ENCODE results near the gene SHISA9. TPM values are rescaled to one million over a fixed set of nuclear protein-coding genes. Genes with fewer than 3 reads are reported as not detected.

The SHISA9 gene
- total RNA-seq, 4 donors from 2014 or later = not detected

DNA sequence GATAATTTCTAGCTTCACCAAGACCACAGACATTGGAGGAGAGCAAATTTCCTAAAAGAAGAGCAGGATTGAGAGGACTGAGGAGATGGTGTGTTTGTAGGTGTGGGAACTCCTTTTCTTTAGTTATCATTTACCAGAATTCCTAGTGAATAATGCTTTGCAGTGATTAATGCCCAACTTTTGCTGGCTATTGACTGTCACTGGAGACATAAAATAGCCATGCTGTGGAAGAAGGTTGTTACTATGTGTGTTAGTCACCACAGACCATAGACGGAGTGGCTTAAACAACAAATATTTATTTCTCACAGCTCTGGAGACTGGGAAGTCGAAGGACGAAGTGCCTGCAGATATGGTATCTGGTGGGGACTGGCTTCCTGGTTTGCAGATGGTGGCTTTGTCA is 179.1 kb downstream of the SHISA9 start:
- H3K4me3 ChIP-seq = no peak overlapping the region
- TF ChIP-seq, protein P1, sequence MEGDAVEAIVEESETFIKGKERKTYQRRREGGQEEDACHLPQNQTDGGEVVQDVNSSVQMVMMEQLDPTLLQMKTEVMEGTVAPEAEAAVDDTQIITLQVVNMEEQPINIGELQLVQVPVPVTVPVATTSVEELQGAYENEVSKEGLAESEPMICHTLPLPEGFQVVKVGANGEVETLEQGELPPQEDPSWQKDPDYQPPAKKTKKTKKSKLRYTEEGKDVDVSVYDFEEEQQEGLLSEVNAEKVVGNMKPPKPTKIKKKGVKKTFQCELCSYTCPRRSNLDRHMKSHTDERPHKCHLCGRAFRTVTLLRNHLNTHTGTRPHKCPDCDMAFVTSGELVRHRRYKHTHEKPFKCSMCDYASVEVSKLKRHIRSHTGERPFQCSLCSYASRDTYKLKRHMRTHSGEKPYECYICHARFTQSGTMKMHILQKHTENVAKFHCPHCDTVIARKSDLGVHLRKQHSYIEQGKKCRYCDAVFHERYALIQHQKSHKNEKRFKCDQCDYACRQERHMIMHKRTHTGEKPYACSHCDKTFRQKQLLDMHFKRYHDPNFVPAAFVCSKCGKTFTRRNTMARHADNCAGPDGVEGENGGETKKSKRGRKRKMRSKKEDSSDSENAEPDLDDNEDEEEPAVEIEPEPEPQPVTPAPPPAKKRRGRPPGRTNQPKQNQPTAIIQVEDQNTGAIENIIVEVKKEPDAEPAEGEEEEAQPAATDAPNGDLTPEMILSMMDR (IDR thresholded peaks at IDR 0.05 in 4 of 5, conservative IDR thresholded peaks at IDR 0.05 in 1 of 5) = no peak
- no peak for TF ChIP-seq POLR2A (IDR thresholded peaks at IDR 0.05)
- no peaks in the 10 kb centered on the region for H3K27me3 ChIP-seq
- no peak for ATAC-seq
- no peak for DNase-seq
- H3K9me3 ChIP-seq = no peaks in the 10 kb centered on the region
- in situ Hi-C loops (cut with MboI; ENCODE audit: low sequenced_read_pairs in 4 of 4) = no loop called here
- no peak overlapping the region for H3K27ac ChIP-seq
- intact Hi-C loops (cut with DNase I; ENCODE audit: low total_unique reads) = no loop called here
- H3K36me3 ChIP-seq = no peaks in the 10 kb centered on the region
- H3K4me1 ChIP-seq = no peaks in the 10 kb centered on the region

DNA sequence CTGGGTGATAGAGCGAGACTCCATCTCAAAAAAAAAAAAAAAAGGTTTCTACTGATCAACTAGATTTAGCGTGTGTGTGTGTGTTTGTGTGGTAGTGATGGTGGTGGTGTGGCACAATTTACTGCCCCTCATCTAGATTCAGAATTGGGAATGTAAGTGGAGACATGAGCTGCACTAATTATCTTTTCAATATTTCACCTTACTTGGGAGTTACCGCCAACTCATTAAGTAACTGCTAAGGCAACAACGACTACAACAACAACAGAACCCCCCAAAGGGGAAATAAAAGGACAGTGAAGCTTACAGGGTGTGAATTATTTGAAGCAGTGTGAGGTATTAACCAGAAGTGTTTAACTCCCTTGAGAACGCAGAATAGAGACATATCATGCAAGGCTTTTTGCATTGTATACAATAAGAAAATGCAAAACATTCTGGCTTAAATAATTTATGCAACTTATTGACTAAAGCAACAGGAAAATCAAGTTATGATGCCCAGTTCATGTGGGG is 180.5 kb downstream of the SHISA9 start:
- ATAC-seq = no peak
- intact Hi-C loops (cut with DNase I; ENCODE audit: low total_unique reads) = no loop called here
- in situ Hi-C loops (cut with MboI; ENCODE audit: low sequenced_read_pairs in 4 of 4) = no loop called here

DNA sequence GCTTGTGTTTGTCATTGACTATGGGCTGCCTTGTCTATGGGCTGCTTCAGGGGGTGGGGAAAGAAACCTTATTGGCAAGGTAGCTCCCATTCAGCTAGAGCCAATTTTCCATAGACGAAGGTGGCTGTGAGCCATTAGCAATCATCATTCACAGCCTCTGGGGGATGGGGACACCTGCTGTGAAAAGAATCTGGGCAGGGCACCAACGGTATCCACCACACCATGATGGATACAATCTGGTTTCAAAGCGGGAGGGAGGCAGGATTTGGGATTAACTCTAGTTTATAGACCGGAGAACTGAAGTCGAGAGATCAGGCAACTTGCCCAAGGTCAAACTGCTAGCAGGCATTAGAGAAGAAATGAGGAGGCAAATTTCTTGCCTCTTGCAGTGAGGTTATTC is 182.3 kb downstream of the SHISA9 start:
- ATAC-seq (no peak), DNase-seq (no peak)
- Histone ChIP-seq H3K4me1 (no peaks in the 10 kb centered on the region), H3K4me3 (no peak overlapping the region), H3K36me3 (no peaks in the 10 kb centered on the region), H3K9me3 (no peaks in the 10 kb centered on the region), H3K27me3 (no peaks in the 10 kb centered on the region), H3K27ac (no peak overlapping the region)
- in situ Hi-C loops (cut with MboI; ENCODE audit: low sequenced_read_pairs in 4 of 4) (no loop called here), intact Hi-C loops (cut with DNase I; ENCODE audit: low total_unique reads) (no loop called here)
- TF ChIP-seq POLR2A (IDR thresholded peaks at IDR 0.05) = no peak
- TF ChIP-seq, protein P1 (IDR thresholded peaks at IDR 0.05 in 4 of 5, conservative IDR thresholded peaks at IDR 0.05 in 1 of 5) = no peak

More for the DNA sequence above, 180.5 kb downstream of the SHISA9 start:
- Histone ChIP-seq H3K27ac (no peak overlapping the region), H3K4me1 (no peaks in the 10 kb centered on the region), H3K36me3 (no peaks in the 10 kb centered on the region), H3K27me3 (no peaks in the 10 kb centered on the region), H3K9me3 (no peaks in the 10 kb centered on the region), H3K4me3 (no peak overlapping the region)
- TF ChIP-seq, protein P1 (IDR thresholded peaks at IDR 0.05 in 4 of 5, conservative IDR thresholded peaks at IDR 0.05 in 1 of 5) = no peak
- no peak for TF ChIP-seq POLR2A (IDR thresholded peaks at IDR 0.05)
- DNase-seq = no peak

DNA sequence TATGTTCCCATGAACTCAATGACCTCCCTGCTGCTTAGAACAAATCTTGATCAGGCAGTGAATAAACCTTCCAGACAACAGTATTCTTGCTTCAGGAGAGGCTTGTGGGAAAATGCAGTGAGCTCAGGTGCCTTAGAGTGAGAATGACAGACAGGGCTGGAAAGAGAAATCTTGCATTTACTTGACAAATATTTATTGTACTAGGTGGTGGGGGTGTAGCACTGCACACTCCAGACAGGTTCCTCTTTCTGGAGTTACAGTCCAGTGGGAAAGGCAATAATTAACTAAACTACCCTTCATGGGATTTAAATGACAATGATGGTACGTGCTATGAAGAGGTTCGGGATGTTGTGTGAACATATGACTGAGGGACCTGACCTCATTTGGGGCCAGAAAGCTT is 182.9 kb downstream of the SHISA9 start:
- DNase-seq (no peak), ATAC-seq (no peak)
- no peaks in the 10 kb centered on the region for H3K4me1 ChIP-seq
- no peak overlapping the region for H3K27ac ChIP-seq
- no peak overlapping the region for H3K4me3 ChIP-seq
- H3K36me3 ChIP-seq = no peaks in the 10 kb centered on the region
- no peaks in the 10 kb centered on the region for H3K27me3 ChIP-seq
- no peak for TF ChIP-seq POLR2A (IDR thresholded peaks at IDR 0.05)
- TF ChIP-seq, protein P1 (IDR thresholded peaks at IDR 0.05 in 4 of 5, conservative IDR thresholded peaks at IDR 0.05 in 1 of 5) = no peak
- in situ Hi-C loops (cut with MboI; ENCODE audit: low sequenced_read_pairs in 4 of 4) = no loop called here
- intact Hi-C loops (cut with DNase I; ENCODE audit: low total_unique reads) = no loop called here
- H3K9me3 ChIP-seq = no peaks in the 10 kb centered on the region

DNA sequence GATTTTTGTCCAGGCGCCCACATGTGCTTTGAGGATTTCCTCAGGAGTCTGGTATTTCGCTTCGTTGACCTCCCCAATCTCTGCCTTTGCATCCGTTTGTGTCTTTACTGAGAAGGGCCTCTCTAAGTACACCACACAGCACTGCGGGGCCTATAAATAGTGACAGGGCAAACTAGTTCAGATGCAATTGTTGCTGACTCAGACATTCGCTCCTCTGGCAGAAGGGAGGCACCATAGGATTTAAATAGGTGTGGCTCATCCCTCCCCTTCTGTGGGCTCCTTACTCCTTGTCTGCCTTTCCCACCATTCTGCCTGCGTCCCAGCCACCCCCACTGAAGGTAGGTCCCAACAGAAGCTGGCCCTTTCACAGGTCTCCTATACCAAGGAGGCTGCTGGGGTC is 192.3 kb downstream of the SHISA9 start:
- ATAC-seq (no peak), DNase-seq (no peak)
- H3K4me1 ChIP-seq = no peaks in the 10 kb centered on the region
- H3K36me3 ChIP-seq = no peaks in the 10 kb centered on the region
- H3K4me3 ChIP-seq = no peak overlapping the region
- no peak for TF ChIP-seq POLR2A (IDR thresholded peaks at IDR 0.05)
- TF ChIP-seq, protein P1 (IDR thresholded peaks at IDR 0.05 in 4 of 5, conservative IDR thresholded peaks at IDR 0.05 in 1 of 5) = no peak
- in situ Hi-C loops (cut with MboI; ENCODE audit: low sequenced_read_pairs in 4 of 4) (no loop called here), intact Hi-C loops (cut with DNase I; ENCODE audit: low total_unique reads) (no loop called here)
- H3K27me3 ChIP-seq = no peaks in the 10 kb centered on the region
- H3K27ac ChIP-seq = no peak overlapping the region
- no peaks in the 10 kb centered on the region for H3K9me3 ChIP-seq
